Right forelimb (tissue), 1 donor: ENCODE results near the gene PPP3R1.
"Not testable (repeated sequence)": the region's sequence is repeated elsewhere in the genome, so short reads cannot be mapped to it uniquely, and the experiment has no call there.

ENCODE experiments used
- DNase-seq: peaks from one replicate; pipeline ENCODE4 v3.0.0-alpha.2; 2018

PPP3R1 gene

DNA sequence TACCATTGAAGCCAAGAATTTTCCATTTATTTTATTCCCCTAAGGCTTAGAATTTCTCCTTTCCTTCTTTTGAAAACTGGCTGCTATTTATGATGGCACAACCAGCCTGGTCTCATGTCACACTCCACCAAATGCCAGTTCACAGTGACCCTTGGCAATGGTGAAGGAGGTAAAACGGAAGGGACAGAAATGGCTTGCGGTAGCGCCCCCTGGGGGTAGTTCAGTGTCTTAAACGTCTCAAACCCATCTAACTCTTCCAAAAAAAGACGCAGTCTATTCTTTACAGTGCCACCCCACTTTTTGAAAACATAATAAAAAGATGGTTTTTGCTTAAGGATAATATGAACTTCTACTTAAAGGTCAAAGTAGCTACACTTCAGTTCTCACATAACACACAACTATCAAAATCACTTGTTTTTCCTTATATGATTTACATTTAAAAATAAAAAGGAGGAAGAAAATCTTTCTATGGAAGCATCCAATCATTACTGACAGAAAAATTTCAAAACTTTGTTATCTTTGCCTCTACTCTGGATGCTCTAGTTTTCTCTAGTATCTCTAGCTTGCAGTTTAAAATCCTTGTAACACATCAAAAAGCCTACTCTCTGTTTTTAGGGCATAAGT lies 66.7 kb downstream of the PPP3R1 start:
- DNase-seq = no peak

DNA sequence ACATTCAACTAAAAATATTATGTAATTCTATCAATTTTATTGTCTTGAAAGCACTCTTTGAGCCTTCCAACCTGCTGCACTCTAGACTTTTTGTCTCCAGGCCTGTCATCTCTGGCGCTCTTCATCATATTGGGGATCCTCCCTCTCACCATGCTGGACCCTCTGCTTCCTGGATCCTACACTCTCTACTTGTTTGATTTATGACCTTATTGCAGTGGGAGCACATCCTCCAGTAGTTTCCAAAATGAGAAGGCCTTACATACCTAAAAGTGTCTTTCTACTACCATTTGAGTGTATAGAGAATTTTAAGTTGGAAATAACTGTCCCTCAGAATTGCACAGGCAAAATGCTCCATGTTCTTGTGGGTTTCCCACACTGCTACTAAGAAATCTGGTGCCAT lies 69.4 kb downstream of the PPP3R1 start:
- DNase-seq = no peak

DNA sequence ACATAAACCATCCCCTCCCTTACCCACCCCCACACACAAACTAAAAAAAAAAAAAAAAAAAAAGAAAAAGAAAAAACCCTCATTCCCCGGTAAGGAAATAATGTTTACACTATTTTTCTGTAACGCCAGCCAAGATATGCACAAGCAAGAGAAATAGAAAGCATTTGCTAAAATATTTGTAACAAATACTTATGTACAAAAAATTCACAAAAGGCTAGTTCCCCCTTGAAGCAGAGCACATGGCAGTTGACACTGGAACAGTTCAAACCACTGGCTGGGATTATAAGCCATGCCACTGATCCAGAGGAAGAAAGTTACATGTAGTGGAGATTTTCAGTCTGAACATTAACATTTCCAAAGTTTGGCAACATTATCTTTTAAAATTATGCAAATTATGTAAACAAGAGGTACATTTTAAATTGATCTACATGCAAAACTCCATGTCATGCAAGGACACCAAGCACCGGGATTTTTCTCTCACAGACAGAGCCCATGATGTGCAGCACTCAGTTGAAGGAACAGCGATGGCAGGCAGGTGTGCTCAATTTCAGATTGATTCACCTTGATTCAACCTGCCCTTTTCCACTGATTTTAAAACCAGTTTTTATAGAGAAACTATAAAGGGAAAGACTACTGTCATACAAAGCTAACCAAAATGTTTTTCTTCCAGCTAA lies 73.2 kb downstream of the PPP3R1 start:
- no peak for DNase-seq

DNA sequence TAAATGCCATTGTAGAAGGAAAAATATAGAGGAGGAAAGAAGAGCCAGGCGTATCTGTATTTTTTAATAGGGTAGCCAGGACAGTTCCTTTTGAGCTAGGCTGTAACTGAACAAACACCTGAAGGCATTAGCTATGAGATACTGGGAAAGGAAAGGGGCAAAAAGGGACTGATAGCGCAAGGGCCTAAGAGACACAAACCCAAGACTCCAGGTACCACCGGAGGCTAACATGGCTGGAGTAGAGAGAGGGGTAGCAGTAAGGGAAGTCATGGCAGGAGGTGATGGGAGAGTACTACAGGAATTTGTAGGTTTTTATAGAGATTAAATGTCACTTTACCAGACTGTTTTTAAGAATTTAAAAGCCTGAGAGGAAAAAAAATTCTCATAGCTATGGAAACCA lies 73.9 kb downstream of the PPP3R1 start:
- DNase-seq = no peak

DNA sequence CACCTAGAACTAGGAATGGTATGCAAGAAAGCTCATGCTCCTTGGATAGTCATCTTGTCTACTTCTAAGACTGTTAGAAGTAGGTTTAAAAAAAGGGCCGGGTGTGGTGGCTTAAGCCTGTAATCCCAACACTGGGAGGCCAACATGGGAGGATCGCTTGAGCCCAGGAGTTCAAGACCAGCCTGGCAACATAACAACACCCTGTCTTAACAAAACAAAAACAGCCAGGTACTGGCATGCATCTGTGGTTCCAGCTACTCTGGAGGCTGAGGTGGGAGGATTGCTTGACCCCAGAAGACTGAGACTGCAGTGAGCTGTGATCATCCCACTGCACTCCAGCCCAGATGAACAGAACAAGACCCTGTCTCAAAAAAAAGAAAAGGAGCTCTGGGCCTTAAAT lies 74.8 kb downstream of the PPP3R1 start:
- no peak for DNase-seq

DNA sequence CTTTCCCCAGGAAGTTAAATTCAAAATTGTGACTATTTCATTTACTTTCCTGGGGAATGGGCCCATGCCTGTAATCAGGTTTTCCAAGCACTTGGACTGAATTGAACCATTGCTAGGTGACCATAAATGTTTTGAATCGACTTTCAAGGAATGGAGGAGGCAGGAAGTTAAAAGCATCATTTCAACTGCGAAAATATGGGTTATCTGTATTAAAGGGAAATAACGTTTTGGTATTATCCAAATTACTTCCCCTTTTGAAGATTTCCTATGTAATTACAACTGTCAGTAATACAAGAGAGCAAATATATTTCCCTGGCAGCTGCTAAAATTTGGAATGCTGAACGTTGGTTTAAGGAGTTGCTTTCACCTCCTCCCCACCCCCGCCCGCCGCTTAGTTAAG lies 75.7 kb downstream of the PPP3R1 start:
- DNase-seq = no peak

DNA sequence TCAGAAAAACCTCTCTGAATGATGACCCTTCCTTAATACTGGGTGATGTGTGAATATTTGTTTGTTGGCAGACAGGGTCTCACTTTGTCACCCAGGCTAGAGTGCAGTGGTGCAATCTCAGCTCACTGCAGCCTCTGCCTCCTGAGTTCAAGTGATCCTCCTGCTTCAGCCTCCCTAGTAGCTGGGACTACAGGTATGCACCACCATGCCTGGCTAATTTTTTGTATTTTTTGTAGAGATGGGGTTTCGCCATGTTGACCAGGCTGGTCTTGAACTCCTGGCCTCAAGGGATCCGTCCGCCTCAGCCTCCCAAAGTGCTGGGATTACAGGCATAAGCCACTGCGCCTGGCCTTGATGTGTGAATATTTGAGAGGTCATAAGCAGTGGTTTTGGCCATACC lies 77.1 kb downstream of the PPP3R1 start:
- not testable (repeated sequence) for DNase-seq

DNA sequence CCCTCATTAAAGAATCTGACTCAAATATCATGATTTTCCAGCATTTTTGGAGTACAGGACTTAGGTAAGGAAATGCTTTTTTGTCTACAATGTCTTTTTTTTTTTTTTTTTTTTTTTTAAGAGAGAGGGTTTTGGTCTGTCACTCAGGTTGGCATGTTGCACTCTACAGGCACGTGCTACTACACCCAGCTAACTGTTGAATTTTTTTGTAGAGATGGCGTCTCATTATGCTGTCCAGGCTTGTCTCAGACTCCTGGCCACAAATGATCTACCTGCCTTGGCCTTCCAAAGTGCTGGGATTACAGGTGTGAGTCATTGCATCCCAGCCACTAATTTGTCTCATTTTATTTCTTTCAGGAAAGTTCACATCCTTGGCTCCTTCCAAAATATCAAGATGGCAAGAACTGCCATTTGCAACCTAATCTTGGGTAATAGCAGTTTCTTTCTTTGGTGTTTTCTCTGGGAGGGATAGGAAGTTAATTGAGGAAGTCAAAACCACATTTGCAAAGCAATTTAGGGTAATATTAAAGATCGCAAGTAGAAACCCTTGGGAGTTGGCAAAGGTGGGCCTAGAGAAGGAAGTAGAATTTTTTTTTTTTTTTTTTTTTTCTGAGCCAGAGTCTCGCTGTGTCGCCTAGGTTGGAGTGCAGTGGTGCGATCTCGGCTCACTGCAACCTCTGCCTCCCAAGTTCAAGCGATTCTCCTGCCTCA lies 79.2 kb downstream of the PPP3R1 start:
- DNase-seq = no peak

DNA sequence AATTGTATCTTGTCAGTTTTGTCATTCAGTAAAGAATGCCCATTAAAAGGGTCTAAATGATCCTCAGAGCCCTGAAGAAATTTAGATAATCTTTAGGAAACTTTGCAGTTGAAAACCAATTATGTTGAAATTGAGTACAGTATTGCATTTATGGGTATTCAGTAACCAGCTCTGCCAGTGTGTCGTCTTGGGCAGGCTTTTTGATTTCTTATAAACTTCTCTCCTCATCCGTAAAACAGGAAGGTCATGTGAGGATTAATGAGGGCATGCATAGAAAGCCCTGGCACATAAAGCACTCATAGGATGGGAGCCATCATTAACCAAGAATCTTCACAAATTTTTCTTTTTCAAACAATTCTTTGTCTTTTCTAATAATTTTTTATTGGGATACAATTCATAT lies 79.8 kb downstream of the PPP3R1 start:
- DNase-seq = no peak

DNA sequence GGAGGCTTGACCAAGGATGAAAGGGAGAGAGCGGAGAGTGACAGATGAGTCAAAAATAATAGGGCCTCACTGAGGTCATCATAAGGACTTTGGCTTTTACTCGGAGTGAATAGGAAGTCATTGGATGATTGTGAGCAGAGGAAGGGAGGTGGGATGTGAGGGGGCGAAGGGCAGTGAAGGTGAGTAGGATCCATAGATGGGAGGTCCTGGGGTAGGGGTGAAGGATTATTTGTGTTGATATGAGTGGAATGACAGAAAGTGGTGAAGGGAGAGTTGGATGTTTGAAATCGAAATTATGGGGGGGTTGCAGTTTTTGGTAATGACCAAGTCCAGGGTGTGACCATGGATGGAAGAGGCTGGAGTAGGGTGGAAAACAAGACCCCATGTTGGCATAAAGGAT lies 80.6 kb downstream of the PPP3R1 start:
- no peak for DNase-seq

DNA sequence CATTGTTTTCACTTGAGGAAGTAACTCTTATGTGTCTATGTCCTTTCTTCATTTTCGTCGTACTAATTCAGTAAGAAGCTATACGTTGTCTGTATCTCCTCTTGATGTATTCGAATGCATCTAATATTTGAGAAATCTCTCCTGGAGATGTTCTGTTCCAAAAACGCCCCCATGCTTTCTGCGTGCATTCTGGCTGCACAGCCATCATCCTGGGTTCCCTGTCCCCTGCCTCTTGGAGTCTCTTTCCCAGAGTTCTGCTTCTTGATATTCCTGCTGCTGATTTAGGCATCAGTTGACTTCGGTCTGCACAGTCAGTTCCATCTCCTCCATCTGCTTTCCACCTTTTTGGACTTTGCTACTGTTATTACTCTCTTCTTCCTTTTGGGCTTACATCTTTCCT lies 81.2 kb downstream of the PPP3R1 start:
- DNase-seq = no peak

DNA sequence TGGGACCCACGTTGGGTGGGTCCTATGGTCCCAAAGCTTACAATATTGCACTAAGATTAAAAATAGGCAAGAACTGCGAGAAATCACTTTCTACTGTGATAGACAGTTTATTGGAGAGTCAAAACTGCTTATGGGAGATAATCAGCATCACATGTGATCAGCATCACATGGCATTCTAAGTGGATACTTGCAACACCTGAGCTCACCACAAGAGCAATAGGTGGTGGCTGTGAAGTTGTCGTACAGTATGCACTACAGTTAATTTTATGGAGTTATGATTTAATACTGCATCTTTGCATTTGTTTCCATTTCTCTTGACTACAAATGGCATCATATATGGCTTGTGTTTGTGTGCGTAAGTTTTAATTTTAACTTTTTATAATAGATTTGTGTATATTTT lies 83.0 kb downstream of the PPP3R1 start:
- no peak for DNase-seq

DNA sequence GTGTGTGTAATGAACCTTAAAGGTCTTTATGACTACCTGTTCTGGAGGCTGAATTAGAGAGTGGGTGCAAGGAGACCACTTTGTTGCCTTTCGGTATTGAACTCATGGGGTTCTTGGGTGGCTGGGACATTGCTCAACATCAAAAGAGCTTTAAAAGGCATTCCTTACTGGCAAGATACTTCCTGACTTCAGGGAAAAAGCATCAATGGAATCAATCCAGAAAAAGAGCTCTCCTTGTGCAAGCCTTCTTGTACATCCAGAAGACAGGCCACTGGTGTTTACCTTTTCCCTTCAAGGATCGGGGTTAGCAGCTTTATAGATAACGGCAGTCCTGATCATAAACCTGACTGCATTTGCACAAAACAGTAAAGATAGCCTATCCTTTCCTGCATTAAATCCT lies 85.1 kb downstream of the PPP3R1 start:
- no peak for DNase-seq

DNA sequence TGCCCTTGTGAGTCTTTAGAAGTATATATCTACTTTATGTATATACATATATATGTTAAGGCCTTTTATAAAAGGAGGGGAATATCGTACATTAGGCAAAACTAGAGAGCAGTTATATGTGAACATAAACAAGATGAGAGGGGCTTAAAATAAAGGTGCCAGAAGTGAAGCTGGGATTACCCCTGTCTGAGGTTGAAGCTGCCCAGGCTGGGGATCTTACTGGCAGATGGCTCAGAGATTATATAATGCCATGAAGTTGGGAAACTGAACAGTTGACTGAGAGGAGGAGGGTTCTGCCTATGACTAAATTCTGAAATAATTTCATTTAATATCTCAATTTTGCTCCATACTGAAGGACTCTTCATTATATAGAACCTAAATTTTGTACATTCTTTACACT lies 88.7 kb downstream of the PPP3R1 start:
- no peak for DNase-seq

DNA sequence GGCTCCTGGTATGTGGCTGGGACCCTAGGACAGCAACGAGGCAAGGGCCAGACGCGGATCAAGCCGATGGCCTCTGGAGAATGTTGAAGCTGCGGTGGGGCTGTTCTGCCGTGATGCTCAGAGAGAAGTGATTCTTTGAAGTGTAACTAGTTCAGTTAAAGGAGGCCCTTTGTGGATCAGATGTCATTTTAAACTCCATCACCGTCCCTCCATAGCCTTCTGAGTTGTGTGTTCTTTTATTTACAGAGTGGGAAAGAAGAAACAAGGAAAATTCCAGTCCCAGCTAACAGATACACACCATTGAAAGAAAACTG lies 94.2 kb downstream of the PPP3R1 start:
- DNase-seq = no peak

DNA sequence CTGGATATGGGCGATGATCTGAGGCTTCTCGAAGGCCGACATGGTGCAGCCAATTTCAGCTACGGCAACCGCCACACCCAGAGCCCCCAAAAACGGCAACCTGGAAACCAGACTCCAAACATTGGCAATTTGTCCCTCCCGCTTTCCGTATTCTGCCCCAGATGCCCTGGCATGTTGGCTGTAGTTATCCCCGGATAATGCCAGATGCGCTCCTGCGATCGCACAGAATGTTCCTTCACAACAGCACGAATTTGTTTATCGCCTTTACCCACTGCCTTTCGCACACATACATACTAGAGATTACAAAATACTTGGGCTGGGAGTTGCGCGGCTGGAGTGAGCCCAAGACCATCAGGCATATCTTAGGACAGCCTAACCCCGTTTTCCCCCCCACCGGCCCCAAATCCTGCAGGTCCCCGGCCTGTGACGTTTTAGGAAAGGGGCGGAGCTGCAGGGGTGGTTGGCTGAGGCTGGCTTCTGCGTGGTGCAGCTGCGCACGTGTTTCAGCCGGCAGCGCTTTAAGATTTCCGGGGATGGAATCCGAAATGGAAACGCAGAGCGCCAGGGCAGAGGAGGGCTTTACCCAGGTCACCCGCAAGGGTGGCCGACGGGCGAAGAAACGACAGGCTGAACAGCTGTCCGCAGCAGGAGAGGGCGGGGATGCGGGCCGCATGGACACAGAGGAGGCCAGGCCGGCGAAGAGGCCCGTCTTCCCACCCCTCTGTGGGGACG lies 94.8 kb downstream of the PPP3R1 start, which contains the start of gene PNO1:
Gene PNO1 (plus strand): TSS at position 487 of the 732 bp plus-strand sequence. CDS start 47 bp downstream, at position 534.
- peak; percentile 98 for DNase-seq

DNA sequence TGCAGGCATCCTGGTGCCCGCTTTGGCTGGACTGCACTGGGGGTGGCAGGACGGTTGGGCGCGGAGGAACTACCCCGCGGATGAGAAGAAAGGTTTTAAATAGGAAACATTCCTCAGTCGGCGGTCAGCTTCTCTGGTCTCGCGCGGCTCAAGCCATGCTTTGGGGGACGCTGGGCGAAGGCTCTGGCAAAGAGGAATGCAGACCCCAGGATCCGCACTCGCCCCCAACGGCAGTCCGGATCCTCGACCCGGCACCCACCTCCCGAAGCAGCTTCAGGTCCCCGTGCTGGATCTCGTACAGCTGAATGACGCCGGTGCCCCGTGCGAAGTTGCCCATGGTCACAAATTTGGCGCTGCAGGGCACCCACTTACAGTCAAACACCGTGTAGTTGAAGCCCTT lies 95.3 kb downstream of the PPP3R1 start:
- no peak for DNase-seq

DNA sequence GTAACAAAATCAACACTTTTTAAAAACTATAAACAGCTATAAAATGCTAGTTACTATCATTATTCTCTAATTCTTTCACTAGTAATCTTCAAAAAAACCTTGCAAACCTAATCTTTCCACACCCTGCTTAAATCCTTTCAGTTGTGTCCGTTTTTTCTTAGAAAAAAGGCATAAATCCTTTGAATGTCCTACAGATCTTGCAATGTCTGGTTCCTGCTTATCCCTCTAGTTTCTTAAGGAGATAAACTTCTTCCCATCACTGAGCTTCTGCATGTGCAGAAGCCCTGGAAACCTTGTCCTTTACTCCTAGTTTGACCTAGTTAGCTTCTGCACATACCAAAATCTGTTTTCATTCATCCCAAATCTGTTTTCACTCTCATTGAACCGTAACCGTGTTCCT lies 95.9 kb downstream of the PPP3R1 start:
- no peak for DNase-seq

DNA sequence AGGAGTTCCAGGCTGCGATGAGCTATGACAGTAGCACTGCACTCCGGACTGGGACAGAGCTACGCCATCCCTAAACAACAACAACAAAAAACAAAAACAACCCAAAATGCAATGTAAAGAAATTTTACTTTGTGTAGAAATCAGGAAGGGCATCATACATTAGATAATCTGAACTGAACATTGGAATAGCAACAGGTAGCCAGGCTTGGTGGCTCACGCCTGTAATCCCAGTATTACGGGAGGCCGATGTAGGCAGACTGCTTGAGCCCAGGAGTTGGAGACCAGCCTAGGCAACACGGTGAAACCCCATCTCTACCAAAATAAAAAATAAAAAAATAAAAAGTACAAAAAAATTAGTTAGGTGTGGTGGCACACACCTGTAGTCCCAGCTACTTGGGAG lies 96.7 kb downstream of the PPP3R1 start:
- DNase-seq = no peak

DNA sequence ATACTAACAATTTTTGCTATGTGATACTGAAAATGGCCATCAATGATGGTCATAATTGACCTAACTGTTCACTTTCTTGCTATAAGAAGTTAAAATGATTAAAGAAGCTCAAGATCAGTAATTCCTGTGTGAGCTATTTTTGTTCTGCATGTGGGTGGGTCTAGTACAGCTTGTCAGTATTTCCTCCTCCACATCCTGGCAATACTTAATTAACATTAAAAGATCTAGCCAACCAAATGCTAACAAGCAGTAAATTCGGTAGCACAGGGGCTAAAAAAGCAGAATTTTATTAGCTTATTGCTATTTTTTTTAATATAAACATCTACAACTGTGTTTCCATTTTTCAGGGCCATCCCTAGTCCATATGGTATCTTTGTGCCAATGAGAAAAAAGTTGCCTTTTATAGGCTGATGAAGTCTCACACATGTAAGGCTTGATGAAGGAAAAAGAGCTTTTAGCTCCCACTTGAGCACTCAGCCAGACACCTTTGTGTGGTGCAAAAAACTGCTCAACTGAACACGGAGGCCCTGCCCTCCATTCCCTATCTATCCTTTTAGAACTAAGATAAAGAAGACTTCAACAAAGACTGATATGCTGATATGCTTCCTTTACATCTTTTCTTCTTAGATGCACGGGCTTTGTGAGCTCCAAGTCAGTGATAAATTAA lies 99.5 kb downstream of the PPP3R1 start:
- no peak for DNase-seq

DNA sequence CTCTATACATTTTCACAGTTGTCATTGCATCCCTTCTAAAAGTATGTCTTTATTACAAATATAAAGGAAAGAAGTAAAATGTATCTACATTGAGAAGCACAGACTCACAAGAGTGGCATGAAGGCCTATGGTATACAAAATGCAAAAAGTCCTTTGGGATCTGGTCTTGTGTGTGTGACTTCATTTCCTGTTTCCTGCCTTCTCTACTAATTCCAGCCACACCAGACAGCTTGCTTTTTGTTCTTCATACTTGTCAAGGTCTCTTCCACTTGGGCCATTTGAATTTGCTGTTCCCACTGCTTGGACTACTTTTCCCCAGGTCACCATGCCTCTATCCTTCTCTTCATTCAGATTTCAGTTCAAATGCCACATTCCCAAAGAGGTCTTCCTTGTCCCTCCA lies 101.3 kb downstream of the PPP3R1 start:
- DNase-seq = no peak

DNA sequence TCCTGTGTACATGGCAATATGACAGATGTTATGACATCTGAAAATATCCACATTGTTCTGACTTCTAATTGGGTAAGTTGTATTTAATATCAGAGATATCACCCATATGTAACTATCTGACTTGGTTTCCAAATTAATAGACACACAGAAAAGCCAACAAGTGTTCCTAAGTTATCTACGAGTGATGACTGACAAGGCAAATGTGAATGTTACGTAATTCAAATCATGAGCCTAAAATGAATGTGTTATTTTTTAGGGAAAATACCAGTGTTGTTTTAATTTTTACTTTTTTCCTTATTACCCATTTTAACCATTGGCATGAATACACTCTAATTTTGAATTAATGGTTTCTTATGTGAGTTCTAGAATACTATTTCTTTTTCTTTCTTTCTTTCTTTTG lies 110.5 kb downstream of the PPP3R1 start:
- DNase-seq = no peak
